ENCODE data around the gene WRAP53.

Gene WRAP53

GRCh38 chr17:7739746-7740145, 51.5 kb downstream of the WRAP53 start:
- Histone ChIP-seq H3K4me3 (ENCODE audit: low read length) (no peak overlapping the region), H3K27ac (ENCODE audit: low read length) (no peak overlapping the region), H3K9me2 (replicated peaks; ENCODE audit: insufficient read depth, low read length) (no peaks in the 10 kb centered on the region), H3K36me3 (replicated peaks; ENCODE audit: insufficient read depth, low read length) (no peaks in the 10 kb centered on the region), H3K79me2 (ENCODE audit: low read length) (no peaks in the 10 kb centered on the region), H3K27me3 (replicated peaks; ENCODE audit: insufficient read depth, low read length) (peaks cover 78% of the 10 kb centered on the region), H2AFZ (ENCODE audit: low read length) (no peak overlapping the region), H3K9ac (ENCODE audit: low read length) (no peak overlapping the region), H3K4me2 (ENCODE audit: low read depth, low read length) (no peak overlapping the region), H3K9me3 (replicated peaks; ENCODE audit: insufficient read depth, low read length) (no peaks in the 10 kb centered on the region), H3K4me1 (ENCODE audit: low read length) (no peaks in the 10 kb centered on the region), H4K20me1 (ENCODE audit: insufficient read depth, low read length) (no peaks in the 10 kb centered on the region), H3F3A (ENCODE audit: insufficient read depth, low read length) (no peaks in the 10 kb centered on the region)
- no peak for DNase-seq
- no peak for TF ChIP-seq EZH2 (optimal IDR thresholded peaks at IDR 0.05; ENCODE audit: low read depth, low read length)
- no peak for TF ChIP-seq CTCF (IDR thresholded peaks at IDR 0.05; ENCODE audit: low read length)
- TF ChIP-seq EZH2phosphoT487 (IDR thresholded peaks at IDR 0.05; ENCODE audit: low read length) = no peak

- H3K4me1 ChIP-seq (ENCODE audit: low read length) = no peaks in the 10 kb centered on the region
- no peaks in the 10 kb centered on the region for H3K9me2 ChIP-seq (replicated peaks; ENCODE audit: insufficient read depth, low read length)
- no peak overlapping the region for H3K4me2 ChIP-seq (ENCODE audit: low read depth, low read length)
- H3K4me3 ChIP-seq (ENCODE audit: low read length) = no peak overlapping the region
- no peak overlapping the region for H3K9ac ChIP-seq (ENCODE audit: low read length)
- H3K27ac ChIP-seq (ENCODE audit: low read length) = no peak overlapping the region
- H4K20me1 ChIP-seq (ENCODE audit: insufficient read depth, low read length) = no peaks in the 10 kb centered on the region
- no peaks in the 10 kb centered on the region for H3K9me3 ChIP-seq (replicated peaks; ENCODE audit: insufficient read depth, low read length)
- no peak overlapping the region for H2AFZ ChIP-seq (ENCODE audit: low read length)
- H3K27me3 ChIP-seq (replicated peaks; ENCODE audit: insufficient read depth, low read length) = peaks cover 80% of the 10 kb centered on the region
- H3F3A ChIP-seq (ENCODE audit: insufficient read depth, low read length) = no peaks in the 10 kb centered on the region
- H3K36me3 ChIP-seq (replicated peaks; ENCODE audit: insufficient read depth, low read length) = no peaks in the 10 kb centered on the region
- H3K79me2 ChIP-seq (ENCODE audit: low read length) = no peaks in the 10 kb centered on the region
- no peak for DNase-seq
- TF ChIP-seq CTCF (IDR thresholded peaks at IDR 0.05; ENCODE audit: low read length) (no peak), EZH2 (optimal IDR thresholded peaks at IDR 0.05; ENCODE audit: low read depth, low read length) (no peak), EZH2phosphoT487 (IDR thresholded peaks at IDR 0.05; ENCODE audit: low read length) (no peak)
Measured at GRCh38 chr17:7740481-7741001, 52.3 kb downstream of the WRAP53 start.

- no peak overlapping the region for H3K4me3 ChIP-seq (ENCODE audit: low read length)
- H3K4me2 ChIP-seq (ENCODE audit: low read depth, low read length) = peak overlapping the region; percentile 26; the same call in 1 of the 2 replicates
- H2AFZ ChIP-seq (ENCODE audit: low read length) = no peak overlapping the region
- H3F3A ChIP-seq (ENCODE audit: insufficient read depth, low read length) = no peaks in the 10 kb centered on the region
- no peak for TF ChIP-seq EZH2 (optimal IDR thresholded peaks at IDR 0.05; ENCODE audit: low read depth, low read length)
- TF ChIP-seq EZH2phosphoT487 (IDR thresholded peaks at IDR 0.05; ENCODE audit: low read length) = no peak
- no peak for TF ChIP-seq CTCF (IDR thresholded peaks at IDR 0.05; ENCODE audit: low read length)
- no peaks in the 10 kb centered on the region for H3K9me3 ChIP-seq (replicated peaks; ENCODE audit: insufficient read depth, low read length)
- DNase-seq = peak; percentile 28
- H3K9ac ChIP-seq (ENCODE audit: low read length) = no peak overlapping the region
- H3K27ac ChIP-seq (ENCODE audit: low read length) = no peak overlapping the region
- no peaks in the 10 kb centered on the region for H4K20me1 ChIP-seq (ENCODE audit: insufficient read depth, low read length)
- H3K9me2 ChIP-seq (replicated peaks; ENCODE audit: insufficient read depth, low read length) = no peaks in the 10 kb centered on the region
- H3K27me3 ChIP-seq (replicated peaks; ENCODE audit: insufficient read depth, low read length) = peaks cover 82% of the 10 kb centered on the region
- no peaks in the 10 kb centered on the region for H3K36me3 ChIP-seq (replicated peaks; ENCODE audit: insufficient read depth, low read length)
- no peaks in the 10 kb centered on the region for H3K4me1 ChIP-seq (ENCODE audit: low read length)
- no peaks in the 10 kb centered on the region for H3K79me2 ChIP-seq (ENCODE audit: low read length)
Measured at GRCh38 chr17:7742729-7743128, 54.5 kb downstream of the WRAP53 start.

All from MM.1S (cell line).